ENCODE measurements around the gene SYPL1.

SYPL1 gene

GRCh38 chr7:106072715-106073091 lies 39.4 kb downstream of the SYPL1 start:
- no peak for DNase-seq
- in situ Hi-C loops (cut with HindIII; ENCODE audit: low pct_ligation_motif_present, low pct_unique_long_range_greater_than_20kb, low sequenced_read_pairs), result loop anchor here (25.0 kb wide), 1 partner anchor 90 kb away; no protein-coding TSS in a partner anchor

GRCh38 chr7:106071999-106072714 lies 40.0 kb downstream of the SYPL1 start:
- in situ Hi-C loops (cut with HindIII; ENCODE audit: low pct_ligation_motif_present, low pct_unique_long_range_greater_than_20kb, low sequenced_read_pairs), result loop anchor here (25.0 kb wide), 1 partner anchor 90 kb away; no protein-coding TSS in a partner anchor
- no peak for DNase-seq

GRCh38 chr7:106071356-106071998 lies 40.6 kb downstream of the SYPL1 start:
- in situ Hi-C loops (cut with HindIII; ENCODE audit: low pct_ligation_motif_present, low pct_unique_long_range_greater_than_20kb, low sequenced_read_pairs), result loop anchor here (25.0 kb wide), 1 partner anchor 91 kb away; no protein-coding TSS in a partner anchor

GRCh38 chr7:106070567-106071254 lies 41.4 kb downstream of the SYPL1 start:
- in situ Hi-C loops (cut with HindIII; ENCODE audit: low pct_ligation_motif_present, low pct_unique_long_range_greater_than_20kb, low sequenced_read_pairs), result loop anchor here (25.0 kb wide), 1 partner anchor 92 kb away; no protein-coding TSS in a partner anchor
- DNase-seq, result no peak

More at GRCh38 chr7:106071356-106071998, 40.6 kb downstream of the SYPL1 start:
- DNase-seq, result no peak

GRCh38 chr7:106070201-106070551 lies 41.9 kb downstream of the SYPL1 start:
- in situ Hi-C loops (cut with HindIII; ENCODE audit: low pct_ligation_motif_present, low pct_unique_long_range_greater_than_20kb, low sequenced_read_pairs), result loop anchor here (25.0 kb wide), 1 partner anchor 92 kb away; no protein-coding TSS in a partner anchor
- DNase-seq, result peak; percentile 23

GRCh38 chr7:106069471-106070200 lies 42.5 kb downstream of the SYPL1 start:
- in situ Hi-C loops (cut with HindIII; ENCODE audit: low pct_ligation_motif_present, low pct_unique_long_range_greater_than_20kb, low sequenced_read_pairs), result loop anchor here (25.0 kb wide), 1 partner anchor 93 kb away; no protein-coding TSS in a partner anchor
- no peak for DNase-seq

GRCh38 chr7:106068986-106069385 lies 43.1 kb downstream of the SYPL1 start:
- DNase-seq, result no peak
- in situ Hi-C loops (cut with HindIII; ENCODE audit: low pct_ligation_motif_present, low pct_unique_long_range_greater_than_20kb, low sequenced_read_pairs), result loop anchor here (25.0 kb wide), 1 partner anchor 93 kb away; no protein-coding TSS in a partner anchor

GRCh38 chr7:106068538-106068961 lies 43.6 kb downstream of the SYPL1 start:
- no peak for DNase-seq
- in situ Hi-C loops (cut with HindIII; ENCODE audit: low pct_ligation_motif_present, low pct_unique_long_range_greater_than_20kb, low sequenced_read_pairs), result loop anchor here (25.0 kb wide), 1 partner anchor 94 kb away; no protein-coding TSS in a partner anchor

- in situ Hi-C loops (cut with HindIII; ENCODE audit: low pct_ligation_motif_present, low pct_unique_long_range_greater_than_20kb, low sequenced_read_pairs), result loop anchor here (25.0 kb wide), 1 partner anchor 95 kb away; no protein-coding TSS in a partner anchor
- DNase-seq, result no peak
Observed at GRCh38 chr7:106067678-106068077, 44.4 kb downstream of the SYPL1 start.

DNA sequence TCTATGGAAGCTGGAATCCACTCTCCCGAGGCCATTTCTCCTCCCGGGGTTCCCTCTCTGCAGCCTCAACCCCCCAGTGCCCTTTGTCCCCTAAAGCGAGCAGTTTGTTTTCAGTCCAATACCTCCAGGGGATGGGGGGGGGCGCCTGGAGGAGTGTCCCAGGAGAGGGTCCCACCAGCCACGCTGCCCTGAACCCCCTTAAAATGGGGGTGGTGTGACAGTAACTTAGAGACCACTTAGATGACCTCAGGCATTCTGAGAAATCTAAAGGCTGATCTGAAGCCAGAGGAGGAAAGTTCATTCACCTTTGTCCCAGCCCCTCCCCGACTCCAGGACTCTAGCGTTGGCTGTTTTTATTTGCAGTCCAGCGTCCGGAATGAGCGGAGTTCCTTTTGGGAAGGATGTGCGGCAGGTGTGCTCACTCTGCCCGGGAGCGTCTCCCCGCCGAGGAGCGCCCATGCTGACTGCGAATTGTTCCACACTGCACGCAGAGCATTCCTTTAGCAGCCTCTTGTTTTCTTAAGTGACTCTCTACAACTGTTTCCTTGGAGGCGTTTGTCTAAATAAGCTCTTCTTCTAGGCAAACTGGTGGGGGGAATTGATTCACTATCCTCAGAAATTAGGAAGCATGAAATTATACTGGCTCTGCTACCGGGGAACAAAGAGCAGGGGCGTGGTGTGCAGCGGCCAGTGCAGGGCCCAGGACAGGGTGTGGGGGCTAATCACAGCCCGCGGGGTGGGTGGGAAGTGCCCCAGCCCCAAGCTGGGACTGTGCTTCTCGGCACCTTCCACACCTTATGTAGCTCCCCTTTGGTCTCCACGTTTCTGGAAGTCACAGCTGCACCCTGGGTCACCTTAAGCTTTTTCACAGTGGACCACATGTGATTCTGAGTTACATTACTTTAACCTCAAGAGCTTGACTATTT lies 46.3 kb downstream of the SYPL1 start:
- DNase-seq, result peak; percentile 46
- in situ Hi-C loops (cut with HindIII; ENCODE audit: low pct_ligation_motif_present, low pct_unique_long_range_greater_than_20kb, low sequenced_read_pairs), result loop anchor here (25.0 kb wide), 1 partner anchor 96 kb away; no protein-coding TSS in a partner anchor

GRCh38 chr7:106064771-106065574 lies 47.1 kb downstream of the SYPL1 start:
- in situ Hi-C loops (cut with HindIII; ENCODE audit: low pct_ligation_motif_present, low pct_unique_long_range_greater_than_20kb, low sequenced_read_pairs), result loop anchor here (25.0 kb wide), 1 partner anchor 97 kb away; no protein-coding TSS in a partner anchor
- DNase-seq, result peak; percentile 100

- in situ Hi-C loops (cut with HindIII; ENCODE audit: low pct_ligation_motif_present, low pct_unique_long_range_greater_than_20kb, low sequenced_read_pairs), result loop anchor here (25.0 kb wide), 1 partner anchor 98 kb away; no protein-coding TSS in a partner anchor
- DNase-seq, result no peak
Observed at GRCh38 chr7:106064316-106064715, 47.8 kb downstream of the SYPL1 start.

DNA sequence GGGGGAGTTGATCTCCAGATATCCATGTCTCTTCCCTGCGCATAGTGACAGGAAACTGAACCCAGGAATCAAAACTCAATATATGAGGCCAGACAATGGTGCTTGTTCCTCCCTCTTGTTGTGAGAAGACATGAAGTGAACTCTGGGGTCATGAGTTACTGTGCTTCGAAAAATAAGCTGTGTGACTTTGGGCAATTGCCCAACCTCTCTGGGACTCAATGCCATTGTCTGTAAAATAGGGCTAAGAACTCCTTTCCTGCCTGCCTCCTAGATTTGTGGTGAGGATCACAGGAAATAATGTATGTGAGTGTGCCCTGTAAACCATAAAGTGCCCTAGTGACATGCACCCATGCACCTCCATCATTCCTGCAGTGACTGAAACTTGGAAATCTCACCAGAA lies 48.4 kb downstream of the SYPL1 start:
- no peak for DNase-seq
- in situ Hi-C loops (cut with HindIII; ENCODE audit: low pct_ligation_motif_present, low pct_unique_long_range_greater_than_20kb, low sequenced_read_pairs), result loop anchor here (25.0 kb wide), 1 partner anchor 99 kb away; no protein-coding TSS in a partner anchor

GRCh38 chr7:106063024-106063423 lies 49.1 kb downstream of the SYPL1 start:
- DNase-seq, result no peak
- in situ Hi-C loops (cut with HindIII; ENCODE audit: low pct_ligation_motif_present, low pct_unique_long_range_greater_than_20kb, low sequenced_read_pairs), result loop anchor here (25.0 kb wide), 1 partner anchor 99 kb away; no protein-coding TSS in a partner anchor

DNA sequence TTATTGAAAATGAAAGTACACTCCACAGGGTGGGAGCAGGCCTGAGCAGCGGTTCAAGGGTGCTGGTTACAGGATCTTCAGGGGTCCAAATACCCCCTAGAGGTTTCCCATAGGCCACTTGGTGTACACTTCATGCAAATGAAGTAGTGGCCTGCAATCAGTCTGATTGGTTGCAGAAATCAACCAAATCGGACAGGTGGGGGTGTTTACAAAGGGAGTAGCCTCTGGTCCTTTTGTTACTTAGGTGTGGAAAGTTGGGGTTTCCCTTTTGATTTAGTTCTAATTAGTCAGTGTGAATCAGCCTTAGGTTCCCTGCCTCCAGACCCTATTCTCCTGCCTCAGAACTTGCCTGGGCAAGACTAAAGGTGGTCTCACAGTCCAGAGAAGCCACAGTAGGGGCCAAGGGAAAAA lies 49.6 kb downstream of the SYPL1 start:
- in situ Hi-C loops (cut with HindIII; ENCODE audit: low pct_ligation_motif_present, low pct_unique_long_range_greater_than_20kb, low sequenced_read_pairs), result loop anchor here (25.0 kb wide), 1 partner anchor 100 kb away; no protein-coding TSS in a partner anchor
- DNase-seq, result no peak

GRCh38 chr7:106062006-106062405 lies 50.1 kb downstream of the SYPL1 start:
- DNase-seq, result peak; percentile 27
- in situ Hi-C loops (cut with HindIII; ENCODE audit: low pct_ligation_motif_present, low pct_unique_long_range_greater_than_20kb, low sequenced_read_pairs), result loop anchor here (25.0 kb wide), 1 partner anchor 100 kb away; no protein-coding TSS in a partner anchor
